ENCODE results near the gene CRHR2.

GRCh38 chr7:30679664-30680063, 2.6 kb downstream of the CRHR2 start:
- TF ChIP-seq, protein P1, sequence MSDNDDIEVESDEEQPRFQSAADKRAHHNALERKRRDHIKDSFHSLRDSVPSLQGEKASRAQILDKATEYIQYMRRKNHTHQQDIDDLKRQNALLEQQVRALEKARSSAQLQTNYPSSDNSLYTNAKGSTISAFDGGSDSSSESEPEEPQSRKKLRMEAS (CRISPR knock-in tag; IDR thresholded peaks at IDR 0.05): no peak
- TF ChIP-seq FOXK1 (CRISPR knock-in tag; IDR thresholded peaks at IDR 0.05) (no peak), ATF6 (CRISPR knock-in tag; IDR thresholded peaks at IDR 0.05) (no peak), IRF1 (CRISPR knock-in tag; IDR thresholded peaks at IDR 0.05) (no peak), SP1 (CRISPR knock-in tag; conservative IDR thresholded peaks at IDR 0.05) (no peak)
- TF ChIP-seq, protein P2, sequence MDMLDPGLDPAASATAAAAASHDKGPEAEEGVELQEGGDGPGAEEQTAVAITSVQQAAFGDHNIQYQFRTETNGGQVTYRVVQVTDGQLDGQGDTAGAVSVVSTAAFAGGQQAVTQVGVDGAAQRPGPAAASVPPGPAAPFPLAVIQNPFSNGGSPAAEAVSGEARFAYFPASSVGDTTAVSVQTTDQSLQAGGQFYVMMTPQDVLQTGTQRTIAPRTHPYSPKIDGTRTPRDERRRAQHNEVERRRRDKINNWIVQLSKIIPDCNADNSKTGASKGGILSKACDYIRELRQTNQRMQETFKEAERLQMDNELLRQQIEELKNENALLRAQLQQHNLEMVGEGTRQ (CRISPR knock-in tag; IDR thresholded peaks at IDR 0.05): no peak
- TF ChIP-seq, protein P3, sequence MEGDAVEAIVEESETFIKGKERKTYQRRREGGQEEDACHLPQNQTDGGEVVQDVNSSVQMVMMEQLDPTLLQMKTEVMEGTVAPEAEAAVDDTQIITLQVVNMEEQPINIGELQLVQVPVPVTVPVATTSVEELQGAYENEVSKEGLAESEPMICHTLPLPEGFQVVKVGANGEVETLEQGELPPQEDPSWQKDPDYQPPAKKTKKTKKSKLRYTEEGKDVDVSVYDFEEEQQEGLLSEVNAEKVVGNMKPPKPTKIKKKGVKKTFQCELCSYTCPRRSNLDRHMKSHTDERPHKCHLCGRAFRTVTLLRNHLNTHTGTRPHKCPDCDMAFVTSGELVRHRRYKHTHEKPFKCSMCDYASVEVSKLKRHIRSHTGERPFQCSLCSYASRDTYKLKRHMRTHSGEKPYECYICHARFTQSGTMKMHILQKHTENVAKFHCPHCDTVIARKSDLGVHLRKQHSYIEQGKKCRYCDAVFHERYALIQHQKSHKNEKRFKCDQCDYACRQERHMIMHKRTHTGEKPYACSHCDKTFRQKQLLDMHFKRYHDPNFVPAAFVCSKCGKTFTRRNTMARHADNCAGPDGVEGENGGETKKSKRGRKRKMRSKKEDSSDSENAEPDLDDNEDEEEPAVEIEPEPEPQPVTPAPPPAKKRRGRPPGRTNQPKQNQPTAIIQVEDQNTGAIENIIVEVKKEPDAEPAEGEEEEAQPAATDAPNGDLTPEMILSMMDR (IDR thresholded peaks at IDR 0.05): no peak
- TF ChIP-seq, protein P4, sequence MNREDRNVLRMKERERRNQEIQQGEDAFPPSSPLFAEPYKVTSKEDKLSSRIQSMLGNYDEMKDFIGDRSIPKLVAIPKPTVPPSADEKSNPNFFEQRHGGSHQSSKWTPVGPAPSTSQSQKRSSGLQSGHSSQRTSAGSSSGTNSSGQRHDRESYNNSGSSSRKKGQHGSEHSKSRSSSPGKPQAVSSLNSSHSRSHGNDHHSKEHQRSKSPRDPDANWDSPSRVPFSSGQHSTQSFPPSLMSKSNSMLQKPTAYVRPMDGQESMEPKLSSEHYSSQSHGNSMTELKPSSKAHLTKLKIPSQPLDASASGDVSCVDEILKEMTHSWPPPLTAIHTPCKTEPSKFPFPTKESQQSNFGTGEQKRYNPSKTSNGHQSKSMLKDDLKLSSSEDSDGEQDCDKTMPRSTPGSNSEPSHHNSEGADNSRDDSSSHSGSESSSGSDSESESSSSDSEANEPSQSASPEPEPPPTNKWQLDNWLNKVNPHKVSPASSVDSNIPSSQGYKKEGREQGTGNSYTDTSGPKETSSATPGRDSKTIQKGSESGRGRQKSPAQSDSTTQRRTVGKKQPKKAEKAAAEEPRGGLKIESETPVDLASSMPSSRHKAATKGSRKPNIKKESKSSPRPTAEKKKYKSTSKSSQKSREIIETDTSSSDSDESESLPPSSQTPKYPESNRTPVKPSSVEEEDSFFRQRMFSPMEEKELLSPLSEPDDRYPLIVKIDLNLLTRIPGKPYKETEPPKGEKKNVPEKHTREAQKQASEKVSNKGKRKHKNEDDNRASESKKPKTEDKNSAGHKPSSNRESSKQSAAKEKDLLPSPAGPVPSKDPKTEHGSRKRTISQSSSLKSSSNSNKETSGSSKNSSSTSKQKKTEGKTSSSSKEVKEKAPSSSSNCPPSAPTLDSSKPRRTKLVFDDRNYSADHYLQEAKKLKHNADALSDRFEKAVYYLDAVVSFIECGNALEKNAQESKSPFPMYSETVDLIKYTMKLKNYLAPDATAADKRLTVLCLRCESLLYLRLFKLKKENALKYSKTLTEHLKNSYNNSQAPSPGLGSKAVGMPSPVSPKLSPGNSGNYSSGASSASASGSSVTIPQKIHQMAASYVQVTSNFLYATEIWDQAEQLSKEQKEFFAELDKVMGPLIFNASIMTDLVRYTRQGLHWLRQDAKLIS (CRISPR knock-in tag; IDR thresholded peaks at IDR 0.05; ENCODE audit: borderline replicate concordance): no peak
